B cell (primary cell): Measurements from ENCODE around the gene ARIH2. TPM values are rescaled to one million over a fixed set of nuclear protein-coding genes. Genes with fewer than 3 reads are reported as not detected.

ENCODE experiments used
- ATAC-seq: fragments of 200-7000 bp; cut with Tn5 transposase; one replicate; pipeline ENCODE4 v1.10.0; 2021; ENCODE audit warnings: low read depth, mild to moderate bottlenecking, moderate number of reproducible peaks, moderate library complexity
- CTCF ChIA-PET: fragments of 350-600 bp; sonication (Branson Sonifier 250); formaldehyde crosslinking; loops from one replicate; lab custom pipeline; 2021; ENCODE audit warnings: antibody characterized with exemption, inconsistent platforms; lab: Charles Lee
- POLR2A ChIA-PET: fragments of 350-600 bp; sonication (Branson Sonifier 250); formaldehyde crosslinking; loops from one replicate; lab custom pipeline; 2021; ENCODE audit warnings: antibody characterized with exemption; lab: Charles Lee
- DNase-seq: peaks from one replicate; pipeline ENCODE4 v3.0.0; 2013
- H2AFZ ChIP-seq: 2 replicates; pipeline ENCODE4 v1.6.1; 2012; ENCODE audit warnings: mild to moderate bottlenecking, low read depth, low read length; ENCODE audit not compliant: insufficient read depth, poor library complexity, severe bottlenecking
- H3K27ac ChIP-seq, 2 donors: 1 replicate in 1 of 2; 2 replicates in 1 of 2; pipeline ENCODE4 v1.5.1; 2012 to 2013; ENCODE audit warnings: low read length in 2 of 2, mild to moderate bottlenecking in 2 of 2, moderate library complexity in 1 of 2
- H3K27me3 ChIP-seq, 4 experiments: fragments of 200-600 bp in 1 of 4; sonication (generic) in 1 of 4; replicated peaks in 1 of 4; 1 replicate in 2 of 4; 2 replicates in 2 of 4; pipeline versions ENCODE4 v1.6.1 to v1.7.0; 2013 to 2016; ENCODE audit warnings: low read length in 3 of 4, mild to moderate bottlenecking in 2 of 4, mixed read lengths in 1 of 4, moderate library complexity in 1 of 4; ENCODE audit not compliant: insufficient read depth in 4 of 4, control insufficient read depth in 3 of 4; ENCODE audit errors: control extremely low read depth in 1 of 4
- H3K36me3 ChIP-seq, 2 experiments: replicated peaks in 1 of 2; 1 replicate in 1 of 2; 2 replicates in 1 of 2; pipeline versions ENCODE4 v1.6.1 to v1.7.1; 2013; ENCODE audit warnings: low read length in 1 of 2; ENCODE audit not compliant: insufficient read depth in 2 of 2, control insufficient read depth in 1 of 2; ENCODE audit errors: control extremely low read depth in 1 of 2, extremely low read depth in 1 of 2
- H3K4me1 ChIP-seq, 2 donors: fragments of 200-600 bp in 1 of 2; sonication (generic) in 1 of 2; 1 replicate in 1 of 2; 2 replicates in 1 of 2; pipeline versions ENCODE4 v1.5.1 to v1.6.1; 2013 to 2017; ENCODE audit warnings: low read length in 2 of 2; ENCODE audit not compliant: control insufficient read depth in 2 of 2, insufficient read depth in 2 of 2
- H3K4me2 ChIP-seq: replicated peaks from 2 replicates; pipeline ENCODE3; 2012; ENCODE audit warnings: mild to moderate bottlenecking, low read depth, low read length; ENCODE audit not compliant: poor library complexity, severe bottlenecking
- H3K4me3 ChIP-seq, 5 experiments: fragments of 200-600 bp in 1 of 5; sonication (generic) in 1 of 5; 1 replicate in 3 of 5; 2 replicates in 2 of 5; pipeline versions ENCODE4 v1.5.1 to v1.7.0; 2011 to 2016; ENCODE audit warnings: low read length in 4 of 5, mild to moderate bottlenecking in 4 of 5, low read depth in 2 of 5, control low read depth in 1 of 5, moderate library complexity in 1 of 5; ENCODE audit not compliant: insufficient read depth in 1 of 5; ENCODE audit errors: control extremely low read depth in 1 of 5, extremely low read depth in 1 of 5
- H3K79me2 ChIP-seq: fragments of 200-600 bp; sonication (generic); one replicate; pipeline ENCODE4 v1.6.0; 2016; ENCODE audit warnings: low read length; ENCODE audit not compliant: control insufficient read depth, insufficient read depth
- H3K9ac ChIP-seq: fragments of 200-600 bp; sonication (generic); 2 replicates; pipeline ENCODE4 v1.6.1; 2017; ENCODE audit warnings: mild to moderate bottlenecking, low read length, moderate library complexity
- H3K9me3 ChIP-seq, 3 donors: one replicate each; pipeline versions ENCODE4 v1.6.1 to v1.7.1; 2013; ENCODE audit warnings: low read length in 2 of 3; ENCODE audit not compliant: control insufficient read depth in 2 of 3, insufficient read depth in 1 of 3; ENCODE audit errors: control extremely low read depth in 1 of 3
- H4K20me1 ChIP-seq: 2 replicates; pipeline ENCODE4 v1.6.0; 2012; ENCODE audit warnings: mild to moderate bottlenecking, low read length; ENCODE audit not compliant: insufficient read depth, control insufficient read depth, poor library complexity, severe bottlenecking
- H3K27ac Mint-ChIP-seq: one replicate; pipeline ENCODE4 v1.8.0; 2021; ENCODE audit warnings: mixed read lengths
- H3K27me3 Mint-ChIP-seq: one replicate; pipeline ENCODE4 v1.8.0; 2021; ENCODE audit warnings: mixed read lengths
- H3K4me1 Mint-ChIP-seq: one replicate; pipeline ENCODE4 v1.8.0; 2021; ENCODE audit warnings: mixed read lengths
- H3K4me3 Mint-ChIP-seq: one replicate; pipeline ENCODE4 v1.8.0; 2021; ENCODE audit warnings: mixed read lengths
- H3K9me3 Mint-ChIP-seq: one replicate; pipeline ENCODE4 v1.8.0; 2022; ENCODE audit warnings: mixed read lengths; ENCODE audit not compliant: insufficient read depth
- CTCF ChIP-seq: fragments of 200-600 bp; IDR thresholded peaks from one replicate; pipeline ENCODE4 v1.8.0; 2022; ENCODE audit warnings: antibody characterized with exemption, mild to moderate bottlenecking
- EZH2 ChIP-seq: IDR thresholded peaks from 2 replicates; pipeline ENCODE4 v1.6.1; 2012; ENCODE audit warnings: borderline replicate concordance, low read depth, mild to moderate bottlenecking, moderate library complexity, low read length; ENCODE audit not compliant: insufficient read depth, poor library complexity, severe bottlenecking
- WGBS: methylation state at CpG from one replicate; pipeline ENCODE4 v1.1.5; 2013; ENCODE audit warnings: missing lambda C conversion rate; ENCODE audit not compliant: insufficient coverage; 5-methylcytosine and 5-hydroxymethylcytosine counted together
- intact Hi-C: fragments of 100-400 bp; cut with micrococcal nuclease; formaldehyde crosslinking; loops from one replicate; pipeline ENCODE4 v1.10.0; 2022
- polyA plus RNA-seq: library from polyadenylated mRNA; depleted of rRNA; stranded (reverse); fragments of >200 nt; gene quantifications from 2 replicates; pipeline ENCODE4 v1.2.3, GENCODE V29; 2012
- total RNA-seq, 2 donors: library from RNA; stranded (reverse); fragments of 120-200 nt in 1 of 2; gene quantifications; 1 replicate in 1 of 2; 2 replicates in 1 of 2; pipeline versions ENCODE4 v1.2.3 to v1.2.4, GENCODE V29; 2013 to 2022

ARIH2 gene
- total and polyA plus RNA-seq, 2 donors (not counting 1 experiment from before 2014, with no cell fraction given) = 114 to 148 TPM

GRCh38 chr3:49004352-49005302 is 86.0 kb downstream of the ARIH2 start:
- no peak for ATAC-seq
- H3K79me2 ChIP-seq = peaks cover 38% of the 10 kb centered on the region
- H3K4me1 Mint-ChIP-seq = peaks cover 25% of the 10 kb centered on the region
- H2AFZ ChIP-seq = no peak overlapping the region
- no peak overlapping the region for H3K27ac Mint-ChIP-seq
- H3K4me2 ChIP-seq = no peak overlapping the region
- no peak overlapping the region for H3K9ac ChIP-seq
- no peaks in the 10 kb centered on the region for H3K9me3 Mint-ChIP-seq
- peak overlapping the region; percentile 7 for H3K4me3 Mint-ChIP-seq
- no peaks in the 10 kb centered on the region for H3K9me3 ChIP-seq
- H3K4me3 ChIP-seq = no peak overlapping the region
- H3K27me3 Mint-ChIP-seq = no peaks in the 10 kb centered on the region
- intact Hi-C loops = no loop called here
- H4K20me1 ChIP-seq = peaks cover 17% of the 10 kb centered on the region
- 97% methylated on average over 13 of the region's 16 CpGs for WGBS
- CTCF ChIA-PET = interaction anchor here (0.6 to 5.6 kb wide), 3 partner anchors 10 to 16 kb away, joined by 3 to 73 read pairs (median 4); partner anchors contain the start of gene P4HTM
- H3K4me1 ChIP-seq = peaks cover 15 to 18% of the 10 kb centered on the region in 2 donors
- H3K36me3 ChIP-seq = no peaks in the 10 kb centered on the region
- no peaks in the 10 kb centered on the region for H3K27me3 ChIP-seq
- no peak for DNase-seq
- TF ChIP-seq EZH2 (no peak), CTCF (no peak)
- H3K27ac ChIP-seq = no peak overlapping the region
- POLR2A ChIA-PET = interaction anchor here (0.6 kb wide), 1 partner anchor 703 kb away, joined by 10 read pairs; no protein-coding TSS in a partner anchor

GRCh38 chr3:49005303-49005680 is 86.7 kb downstream of the ARIH2 start:
- Mint-ChIP-seq H3K9me3 (no peaks in the 10 kb centered on the region), H3K27ac (no peak overlapping the region), H3K27me3 (no peaks in the 10 kb centered on the region), H3K4me1 (peaks cover 25% of the 10 kb centered on the region), H3K4me3 (no peak overlapping the region)
- Histone ChIP-seq H3K79me2 (peaks cover 43% of the 10 kb centered on the region), H3K4me2 (no peak overlapping the region), H3K9me3 (no peaks in the 10 kb centered on the region), H3K9ac (no peak overlapping the region), H3K27me3 (no peaks in the 10 kb centered on the region), H3K4me1 (peaks cover 15 to 18% of the 10 kb centered on the region in 2 donors), H2AFZ (no peak overlapping the region), H3K36me3 (no peaks in the 10 kb centered on the region), H4K20me1 (peaks cover 18% of the 10 kb centered on the region), H3K27ac (no peak overlapping the region), H3K4me3 (no peak overlapping the region)
- CTCF ChIA-PET = interaction anchor here (0.6 to 5.6 kb wide), 3 partner anchors 9 to 16 kb away, joined by 3 to 73 read pairs (median 4); partner anchors contain the start of gene P4HTM
- whole genome bisulfite sequencing = 100% methylated on average over 3 of the region's 3 CpGs
- POLR2A ChIA-PET = no interaction called here
- DNase-seq (no peak), ATAC-seq (no peak)
- intact Hi-C loops = no loop called here
- no peak for TF ChIP-seq CTCF
- no peak for TF ChIP-seq EZH2
